HCT116 (cell line): Measurements from ENCODE around the gene CSTPP1.

ENCODE experiments used
- ELF1 ChIP-seq: IDR thresholded peaks from 2 replicates; pipeline ENCODE4 v1.6.1; 2012; ENCODE audit warnings: low read depth, borderline replicate concordance
- POLR2A ChIP-seq: IDR thresholded peaks from 2 replicates; pipeline ENCODE4 v1.7.0; 2011; ENCODE audit warnings: borderline replicate concordance; ENCODE audit not compliant: insufficient read depth, insufficient read length; ENCODE audit errors: extremely low read depth
- POLR2AphosphoS5 ChIP-seq: IDR thresholded peaks from 2 replicates; pipeline ENCODE4 v1.6.1; 2011; ENCODE audit warnings: mild to moderate bottlenecking, low read depth, low read length, moderate library complexity
- RAD21 ChIP-seq: IDR thresholded peaks from 2 replicates; pipeline ENCODE4 v1.6.1; 2012; ENCODE audit warnings: low read depth, mild to moderate bottlenecking
- ZNF274 ChIP-seq: fragments of 200-500 bp; sonication (Bioruptor generic); IDR thresholded peaks from 2 replicates; pipeline ENCODE4 v1.6.1; 2014; ENCODE audit warnings: mild to moderate bottlenecking, low read depth, low read length, inconsistent platforms
- TF ChIP-seq, protein P1 (sequence below), 3 experiments: fragments of 200-600 bp in 1 of 3; sonication (generic) in 1 of 3; IDR thresholded peaks in 2 of 3; conservative IDR thresholded peaks in 1 of 3; 2 replicates each; pipeline ENCODE4 v1.5.1; 2012 to 2017; ENCODE audit warnings: low read depth in 2 of 3, low read length in 2 of 3, antibody characterized with exemption in 1 of 3, borderline replicate concordance in 1 of 3, control low read depth in 1 of 3, mild to moderate bottlenecking in 1 of 3, mixed read lengths in 1 of 3, mixed run types in 1 of 3, moderate library complexity in 1 of 3; ENCODE audit not compliant: insufficient read depth in 1 of 3
- TF ChIP-seq, protein P2 (sequence below): IDR thresholded peaks from 2 replicates; pipeline ENCODE4 v1.6.1; 2012
- TF ChIP-seq, protein P3 (sequence below): IDR thresholded peaks from 2 replicates; pipeline ENCODE4 v1.6.1; 2012; ENCODE audit warnings: low read depth

DNA sequence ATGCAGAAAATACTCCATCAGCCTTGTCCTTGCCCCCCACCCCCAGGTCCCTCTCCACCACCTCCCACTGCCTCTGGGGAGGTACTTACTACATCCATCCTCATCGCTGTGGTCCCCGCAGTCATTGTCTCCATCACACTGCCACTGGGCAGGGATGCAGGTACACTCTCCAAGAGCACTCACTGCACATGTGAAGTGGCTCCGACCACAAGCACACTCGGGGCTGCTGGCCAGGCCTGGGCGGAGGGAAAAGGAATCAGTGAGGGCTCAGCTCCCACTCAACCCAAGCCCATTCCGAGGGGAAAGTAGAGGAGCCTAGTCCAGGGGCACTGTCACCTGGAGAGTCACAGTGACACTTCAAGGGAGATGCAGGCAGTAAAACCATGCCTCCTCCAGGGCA is 33.9 kb upstream of the CSTPP1 start:
- TF ChIP-seq ZNF274 (no peak), POLR2A (no peak), RAD21 (no peak), POLR2AphosphoS5 (no peak), ELF1 (no peak)
- TF ChIP-seq, protein P1, sequence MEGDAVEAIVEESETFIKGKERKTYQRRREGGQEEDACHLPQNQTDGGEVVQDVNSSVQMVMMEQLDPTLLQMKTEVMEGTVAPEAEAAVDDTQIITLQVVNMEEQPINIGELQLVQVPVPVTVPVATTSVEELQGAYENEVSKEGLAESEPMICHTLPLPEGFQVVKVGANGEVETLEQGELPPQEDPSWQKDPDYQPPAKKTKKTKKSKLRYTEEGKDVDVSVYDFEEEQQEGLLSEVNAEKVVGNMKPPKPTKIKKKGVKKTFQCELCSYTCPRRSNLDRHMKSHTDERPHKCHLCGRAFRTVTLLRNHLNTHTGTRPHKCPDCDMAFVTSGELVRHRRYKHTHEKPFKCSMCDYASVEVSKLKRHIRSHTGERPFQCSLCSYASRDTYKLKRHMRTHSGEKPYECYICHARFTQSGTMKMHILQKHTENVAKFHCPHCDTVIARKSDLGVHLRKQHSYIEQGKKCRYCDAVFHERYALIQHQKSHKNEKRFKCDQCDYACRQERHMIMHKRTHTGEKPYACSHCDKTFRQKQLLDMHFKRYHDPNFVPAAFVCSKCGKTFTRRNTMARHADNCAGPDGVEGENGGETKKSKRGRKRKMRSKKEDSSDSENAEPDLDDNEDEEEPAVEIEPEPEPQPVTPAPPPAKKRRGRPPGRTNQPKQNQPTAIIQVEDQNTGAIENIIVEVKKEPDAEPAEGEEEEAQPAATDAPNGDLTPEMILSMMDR (IDR thresholded peaks at IDR 0.05 in 2 of 3, conservative IDR thresholded peaks at IDR 0.05 in 1 of 3; ENCODE audit: borderline replicate concordance in 1 of 3, insufficient read depth in 1 of 3, low read depth in 2 of 3, low read length in 2 of 3), result no peak
- TF ChIP-seq, protein P2, sequence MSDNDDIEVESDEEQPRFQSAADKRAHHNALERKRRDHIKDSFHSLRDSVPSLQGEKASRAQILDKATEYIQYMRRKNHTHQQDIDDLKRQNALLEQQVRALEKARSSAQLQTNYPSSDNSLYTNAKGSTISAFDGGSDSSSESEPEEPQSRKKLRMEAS, result no peak
- TF ChIP-seq, protein P3, sequence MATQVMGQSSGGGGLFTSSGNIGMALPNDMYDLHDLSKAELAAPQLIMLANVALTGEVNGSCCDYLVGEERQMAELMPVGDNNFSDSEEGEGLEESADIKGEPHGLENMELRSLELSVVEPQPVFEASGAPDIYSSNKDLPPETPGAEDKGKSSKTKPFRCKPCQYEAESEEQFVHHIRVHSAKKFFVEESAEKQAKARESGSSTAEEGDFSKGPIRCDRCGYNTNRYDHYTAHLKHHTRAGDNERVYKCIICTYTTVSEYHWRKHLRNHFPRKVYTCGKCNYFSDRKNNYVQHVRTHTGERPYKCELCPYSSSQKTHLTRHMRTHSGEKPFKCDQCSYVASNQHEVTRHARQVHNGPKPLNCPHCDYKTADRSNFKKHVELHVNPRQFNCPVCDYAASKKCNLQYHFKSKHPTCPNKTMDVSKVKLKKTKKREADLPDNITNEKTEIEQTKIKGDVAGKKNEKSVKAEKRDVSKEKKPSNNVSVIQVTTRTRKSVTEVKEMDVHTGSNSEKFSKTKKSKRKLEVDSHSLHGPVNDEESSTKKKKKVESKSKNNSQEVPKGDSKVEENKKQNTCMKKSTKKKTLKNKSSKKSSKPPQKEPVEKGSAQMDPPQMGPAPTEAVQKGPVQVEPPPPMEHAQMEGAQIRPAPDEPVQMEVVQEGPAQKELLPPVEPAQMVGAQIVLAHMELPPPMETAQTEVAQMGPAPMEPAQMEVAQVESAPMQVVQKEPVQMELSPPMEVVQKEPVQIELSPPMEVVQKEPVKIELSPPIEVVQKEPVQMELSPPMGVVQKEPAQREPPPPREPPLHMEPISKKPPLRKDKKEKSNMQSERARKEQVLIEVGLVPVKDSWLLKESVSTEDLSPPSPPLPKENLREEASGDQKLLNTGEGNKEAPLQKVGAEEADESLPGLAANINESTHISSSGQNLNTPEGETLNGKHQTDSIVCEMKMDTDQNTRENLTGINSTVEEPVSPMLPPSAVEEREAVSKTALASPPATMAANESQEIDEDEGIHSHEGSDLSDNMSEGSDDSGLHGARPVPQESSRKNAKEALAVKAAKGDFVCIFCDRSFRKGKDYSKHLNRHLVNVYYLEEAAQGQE, result no peak
